A673 (cell line): ENCODE data around the gene NHLRC2. TPM values are rescaled to one million over a fixed set of nuclear protein-coding genes. Genes with fewer than 3 reads are reported as not detected.

ENCODE experiments used
- BruUV-seq: library from RNA; stranded (reverse); fragments of 400-500 nt; replicated peaks from 2 replicates; lab custom pipeline; 2021; lab: Mats Ljungman, UMichigan
- CTCF ChIA-PET: fragments of 300-600 bp; sonication (Branson Sonifier 250); formaldehyde crosslinking; loops from one replicate; lab custom pipeline; 2022; ENCODE audit warnings: antibody characterized with exemption; lab: Charles Lee
- POLR2A ChIA-PET: fragments of 300-600 bp; sonication (Branson Sonifier 250); formaldehyde crosslinking; loops from one replicate; lab custom pipeline; 2022; ENCODE audit warnings: antibody characterized with exemption; ENCODE audit not compliant: low non-redundant PET; lab: Charles Lee
- DNase-seq: peaks from one replicate; pipeline ENCODE4 v3.0.0-alpha.2; 2015; ENCODE audit warnings: low spot score
- H3K27ac ChIP-seq: fragments of 200-600 bp; sonication (generic); 2 replicates; pipeline ENCODE4 v1.5.1; 2016; ENCODE audit warnings: mixed run types, low read depth, mild to moderate bottlenecking, mixed read lengths, antibody characterized with exemption, low read length; ENCODE audit not compliant: poor library complexity, severe bottlenecking
- H3K27me3 ChIP-seq: fragments of 200-600 bp; sonication (generic); replicated peaks from 2 replicates; pipeline ENCODE4 v1.6.1; 2017; ENCODE audit warnings: mixed run types, low read depth, mild to moderate bottlenecking, mixed read lengths, antibody characterized with exemption, low read length; ENCODE audit not compliant: insufficient read depth, poor library complexity
- H3K36me3 ChIP-seq: fragments of 200-600 bp; sonication (generic); 2 replicates; pipeline ENCODE4 v1.6.1; 2016; ENCODE audit warnings: mixed run types, mild to moderate bottlenecking, mixed read lengths, antibody characterized with exemption, low read length; ENCODE audit not compliant: insufficient read depth, poor library complexity, severe bottlenecking
- H3K4me1 ChIP-seq: fragments of 200-600 bp; sonication (generic); 2 replicates; pipeline ENCODE4 v1.6.1; 2017; ENCODE audit warnings: mixed run types, mild to moderate bottlenecking, mixed read lengths, antibody characterized with exemption, low read length; ENCODE audit not compliant: insufficient read depth, poor library complexity, severe bottlenecking
- H3K4me3 ChIP-seq: fragments of 200-600 bp; sonication (generic); 2 replicates; pipeline ENCODE4 v1.5.1; 2016; ENCODE audit warnings: low read depth, mixed run types, mild to moderate bottlenecking, mixed read lengths, low read length; ENCODE audit not compliant: poor library complexity, severe bottlenecking
- H3K9me3 ChIP-seq: fragments of 200-600 bp; sonication (generic); 2 replicates; pipeline ENCODE4 v1.6.1; 2016; ENCODE audit warnings: mixed run types, low read depth, mild to moderate bottlenecking, mixed read lengths, antibody characterized with exemption, low read length; ENCODE audit not compliant: poor library complexity, severe bottlenecking
- EZH2 ChIP-seq: fragments of 200-600 bp; sonication (generic); IDR thresholded peaks from 2 replicates; pipeline ENCODE4 v1.6.1; 2017; ENCODE audit warnings: borderline replicate concordance, low read depth, mild to moderate bottlenecking, mixed read lengths, antibody characterized with exemption, low read length; ENCODE audit not compliant: poor library complexity, severe bottlenecking
- intact Hi-C: fragments of 100-400 bp; cut with micrococcal nuclease; formaldehyde crosslinking; loops from one replicate; pipeline ENCODE4 v1.10.0; 2022; ENCODE audit not compliant: unreplicated experiment
- total RNA-seq: library from RNA; stranded (reverse); gene quantifications from 2 replicates; pipeline ENCODE4 v1.2.3, GENCODE V29; 2021
- TF ChIP-seq, protein P1 (sequence below): fragments of 300-800, 200-600 bp; sonication (generic); conservative IDR thresholded peaks from 2 replicates; pipeline ENCODE4 v1.5.1; 2017; ENCODE audit warnings: low read depth, mild to moderate bottlenecking, antibody characterized with exemption, low read length, moderate library complexity, mixed read lengths

NHLRC2 gene
- total RNA-seq, 1 experiment from 2014 or later = 49.7 TPM

DNA sequence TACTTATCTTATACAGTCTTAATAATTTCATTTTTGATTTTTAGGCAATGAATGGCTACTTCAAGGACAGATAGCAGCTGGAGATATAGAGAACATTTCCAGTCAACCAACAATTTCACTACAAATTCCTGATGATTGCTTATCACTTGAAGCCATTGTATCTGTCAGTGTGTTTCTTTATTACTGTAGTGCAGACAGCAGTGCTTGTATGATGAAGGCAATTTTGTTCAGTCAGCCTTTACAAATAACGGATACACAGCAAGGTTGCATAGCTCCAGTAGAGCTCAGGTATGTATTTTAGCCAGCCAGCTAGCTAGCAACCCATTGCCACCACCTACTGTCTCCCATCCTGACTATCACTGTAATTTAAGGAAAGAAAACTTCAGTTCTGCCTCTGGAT, 53.8 kb downstream of the NHLRC2 start:
- Histone ChIP-seq H3K4me1 (peaks cover 34% of the 10 kb centered on the region), H3K9me3 (no peaks in the 10 kb centered on the region), H3K4me3 (no peak overlapping the region), H3K27me3 (no peaks in the 10 kb centered on the region), H3K36me3 (peaks cover 40% of the 10 kb centered on the region), H3K27ac (no peak overlapping the region)
- POLR2A ChIA-PET = no interaction called here
- TF ChIP-seq, protein P1, sequence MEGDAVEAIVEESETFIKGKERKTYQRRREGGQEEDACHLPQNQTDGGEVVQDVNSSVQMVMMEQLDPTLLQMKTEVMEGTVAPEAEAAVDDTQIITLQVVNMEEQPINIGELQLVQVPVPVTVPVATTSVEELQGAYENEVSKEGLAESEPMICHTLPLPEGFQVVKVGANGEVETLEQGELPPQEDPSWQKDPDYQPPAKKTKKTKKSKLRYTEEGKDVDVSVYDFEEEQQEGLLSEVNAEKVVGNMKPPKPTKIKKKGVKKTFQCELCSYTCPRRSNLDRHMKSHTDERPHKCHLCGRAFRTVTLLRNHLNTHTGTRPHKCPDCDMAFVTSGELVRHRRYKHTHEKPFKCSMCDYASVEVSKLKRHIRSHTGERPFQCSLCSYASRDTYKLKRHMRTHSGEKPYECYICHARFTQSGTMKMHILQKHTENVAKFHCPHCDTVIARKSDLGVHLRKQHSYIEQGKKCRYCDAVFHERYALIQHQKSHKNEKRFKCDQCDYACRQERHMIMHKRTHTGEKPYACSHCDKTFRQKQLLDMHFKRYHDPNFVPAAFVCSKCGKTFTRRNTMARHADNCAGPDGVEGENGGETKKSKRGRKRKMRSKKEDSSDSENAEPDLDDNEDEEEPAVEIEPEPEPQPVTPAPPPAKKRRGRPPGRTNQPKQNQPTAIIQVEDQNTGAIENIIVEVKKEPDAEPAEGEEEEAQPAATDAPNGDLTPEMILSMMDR = no peak
- no peak for TF ChIP-seq EZH2
- DNase-seq = no peak
- CTCF ChIA-PET = no interaction called here
- BruUV-seq = no TSS peak
- intact Hi-C loops = no loop called here

DNA sequence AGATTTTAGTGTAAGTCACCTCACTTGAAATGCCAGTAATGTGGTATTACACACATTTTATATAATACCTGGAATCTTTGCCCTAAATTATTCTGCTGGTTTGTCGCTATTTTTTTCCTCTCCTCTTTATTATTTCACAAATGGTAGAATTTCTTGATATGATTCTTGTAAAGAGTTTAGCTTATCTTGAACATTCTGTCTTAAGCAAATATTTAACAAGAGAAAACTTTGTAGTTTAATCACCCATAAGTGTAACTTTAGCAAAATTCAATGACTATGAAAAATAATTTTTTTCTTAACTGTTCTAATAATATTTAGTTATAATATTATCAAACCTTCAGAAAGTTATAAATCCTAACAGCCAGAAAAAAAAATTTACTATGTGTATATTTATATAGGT, 56.7 kb downstream of the NHLRC2 start:
- H3K27me3 ChIP-seq = no peaks in the 10 kb centered on the region
- intact Hi-C loops = no loop called here
- no TSS peak for BruUV-seq
- no peak for TF ChIP-seq EZH2
- TF ChIP-seq, protein P1 = no peak
- ChIA-PET CTCF (no interaction called here), POLR2A (no interaction called here)
- H3K27ac ChIP-seq = no peak overlapping the region
- H3K9me3 ChIP-seq = no peaks in the 10 kb centered on the region
- peaks cover 13% of the 10 kb centered on the region for H3K36me3 ChIP-seq
- no peak overlapping the region for H3K4me3 ChIP-seq
- DNase-seq = no peak
- H3K4me1 ChIP-seq = peaks cover 28% of the 10 kb centered on the region

DNA sequence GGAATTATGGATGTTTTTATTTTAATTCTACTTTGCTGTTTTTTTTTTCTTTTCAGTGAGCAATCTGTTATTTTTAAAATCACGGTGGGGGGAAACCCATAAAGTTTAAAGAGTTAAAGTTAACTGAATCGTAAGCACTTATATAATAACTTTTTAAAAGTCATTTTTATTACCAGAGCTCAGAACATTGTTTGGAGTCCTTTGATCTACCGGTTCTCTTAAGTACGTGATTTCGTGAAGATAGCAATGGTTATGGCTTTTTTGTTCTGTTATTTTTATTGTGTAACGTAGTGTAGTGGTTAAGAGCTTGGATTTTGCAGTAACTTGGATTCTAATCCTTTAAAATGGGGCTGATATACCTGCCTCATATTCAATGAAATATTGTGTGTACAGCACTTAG, 57.4 kb downstream of the NHLRC2 start:
- no TSS peak for BruUV-seq
- no peak for DNase-seq
- Histone ChIP-seq H3K27ac (no peak overlapping the region), H3K4me3 (no peak overlapping the region), H3K36me3 (peaks cover 9% of the 10 kb centered on the region), H3K27me3 (no peaks in the 10 kb centered on the region), H3K9me3 (no peaks in the 10 kb centered on the region), H3K4me1 (peaks cover 21% of the 10 kb centered on the region)
- intact Hi-C loops = no loop called here
- ChIA-PET CTCF (no interaction called here), POLR2A (no interaction called here)
- TF ChIP-seq EZH2 = no peak
- TF ChIP-seq, protein P1 = no peak
